Measurements from ENCODE around the gene SPINT1. TPM values are rescaled to one million over a fixed set of nuclear protein-coding genes. Genes with fewer than 3 reads are reported as not detected.

Gene SPINT1
- total RNA-seq, 1 experiment from 2014 or later, result 177 TPM

- TF ChIP-seq EZH2phosphoT487 (IDR thresholded peaks at IDR 0.05; ENCODE audit: borderline replicate concordance, low read length) (no peak), EZH2 (IDR thresholded peaks at IDR 0.05; ENCODE audit: low read length, unreplicated experiment) (no peak), CTCF (conservative IDR thresholded peaks at IDR 0.05; ENCODE audit: low read depth, low read length) (no peak)
- no peaks in the 10 kb centered on the region for H3K9me3 ChIP-seq (ENCODE audit: low read length)
- H3F3A ChIP-seq (ENCODE audit: low read length, unreplicated experiment), result peaks cover 6% of the 10 kb centered on the region
- no peak for ATAC-seq
- POLR2A ChIA-PET (ENCODE audit: unreplicated experiment), result no interaction called here
- H4K20me1 ChIP-seq (ENCODE audit: low read length), result peaks cover 7% of the 10 kb centered on the region; the same call in 1 of the 2 replicates
- H3K36me3 ChIP-seq (ENCODE audit: low read depth, low read length), result peaks cover 17% of the 10 kb centered on the region; the same call in 1 of the 2 replicates
- CTCF ChIA-PET, result interaction anchor here (0.5 to 2.6 kb wide), 10 partner anchors 10 to 315 kb away, joined by 3 to 17 read pairs (median 6); partner anchors contain the start of genes DLL4 and VPS18
- H3K4me1 ChIP-seq (ENCODE audit: insufficient read depth, low read length), result peaks cover 29% of the 10 kb centered on the region
- H3K9ac ChIP-seq (ENCODE audit: low read length), result no peak overlapping the region
- H3K79me2 ChIP-seq (ENCODE audit: low read length), result peaks cover 18% of the 10 kb centered on the region
- peak overlapping the region; percentile 22; the same call in 1 of the 2 replicates for H3K27ac ChIP-seq (ENCODE audit: low read length)
- intact Hi-C loops (cut with micrococcal nuclease), result loop anchor here (1.0 to 10.0 kb wide), 4 partner anchors 38 to 280 kb away; partner anchors contain the start of gene INO80
- no peak for DNase-seq
- BruUV-seq (replicated peaks), result no TSS peak
- no peak overlapping the region for H3K4me2 ChIP-seq (ENCODE audit: low read length)
- no peaks in the 10 kb centered on the region for H3K27me3 ChIP-seq (ENCODE audit: low read length)
- H2AFZ ChIP-seq (ENCODE audit: low read length), result no peak overlapping the region
- H3K9me2 ChIP-seq (replicated peaks; ENCODE audit: low read length), result no peaks in the 10 kb centered on the region
- no peak overlapping the region for H3K4me3 ChIP-seq (ENCODE audit: low read length)
Observed at GRCh38 chr15:40904552-40905201, 60.8 kb downstream of the SPINT1 start.

- CTCF ChIA-PET, result interaction anchor here (0.5 to 1.7 kb wide), 19 partner anchors 12 to 793 kb away, joined by 3 to 22 read pairs (median 5); partner anchors contain the start of genes CCDC32, DLL4, RHOV and VPS18
- H3K9ac ChIP-seq (ENCODE audit: low read length), result peak overlapping the region; percentile 88
- H3K36me3 ChIP-seq (ENCODE audit: low read depth, low read length), result peaks cover 6% of the 10 kb centered on the region; the same call in 1 of the 2 replicates
- peak overlapping the region; percentile 67 for H3K4me3 ChIP-seq (ENCODE audit: low read length)
- H3F3A ChIP-seq (ENCODE audit: low read length, unreplicated experiment), result peaks cover 6% of the 10 kb centered on the region
- ATAC-seq (peak; percentile 80), DNase-seq (peak; percentile 98)
- POLR2A ChIA-PET (ENCODE audit: unreplicated experiment), result interaction anchor here (0.6 to 1.1 kb wide), 4 partner anchors 22 to 625 kb away, joined by 3 to 14 read pairs (median 7); no protein-coding TSS in a partner anchor
- H3K9me3 ChIP-seq (ENCODE audit: low read length), result no peaks in the 10 kb centered on the region
- H3K4me2 ChIP-seq (ENCODE audit: low read length), result peak overlapping the region; percentile 98
- H3K79me2 ChIP-seq (ENCODE audit: low read length), result peaks cover 4% of the 10 kb centered on the region; the same call in 1 of the 2 replicates
- no peak for TF ChIP-seq EZH2phosphoT487 (IDR thresholded peaks at IDR 0.05; ENCODE audit: borderline replicate concordance, low read length)
- peak; percentile 85 for TF ChIP-seq CTCF (conservative IDR thresholded peaks at IDR 0.05; ENCODE audit: low read depth, low read length)
- peaks cover 7% of the 10 kb centered on the region; the same call in 1 of the 2 replicates for H4K20me1 ChIP-seq (ENCODE audit: low read length)
- H3K9me2 ChIP-seq (replicated peaks; ENCODE audit: low read length), result no peaks in the 10 kb centered on the region
- intact Hi-C loops (cut with micrococcal nuclease), result loop anchor here (1.0 to 10.0 kb wide), 8 partner anchors 23 to 208 kb away; partner anchors contain the start of genes CHAC1, DLL4 and INO80
- no peaks in the 10 kb centered on the region for H3K27me3 ChIP-seq (ENCODE audit: low read length)
- peaks cover 29% of the 10 kb centered on the region for H3K4me1 ChIP-seq (ENCODE audit: insufficient read depth, low read length)
- no TSS peak for BruUV-seq (replicated peaks)
- peak overlapping the region; percentile 72 for H2AFZ ChIP-seq (ENCODE audit: low read length)
- peak overlapping the region; percentile 98 for H3K27ac ChIP-seq (ENCODE audit: low read length)
Observed at GRCh38 chr15:40906091-40906990, 62.5 kb downstream of the SPINT1 start.
